GM21390 (cell line): ENCODE data around the gene ACE.

Experiments
- ATAC-seq: cut with Tn5 transposase; IDR thresholded peaks from one replicate; pipeline ENCODE4 v1.9.1; 2021; ENCODE audit not compliant: unreplicated experiment

The ACE gene

GRCh38 chr17:63514477-63514876 lies 37.6 kb downstream of the ACE start:
- ATAC-seq, result peak; percentile 23

DNA sequence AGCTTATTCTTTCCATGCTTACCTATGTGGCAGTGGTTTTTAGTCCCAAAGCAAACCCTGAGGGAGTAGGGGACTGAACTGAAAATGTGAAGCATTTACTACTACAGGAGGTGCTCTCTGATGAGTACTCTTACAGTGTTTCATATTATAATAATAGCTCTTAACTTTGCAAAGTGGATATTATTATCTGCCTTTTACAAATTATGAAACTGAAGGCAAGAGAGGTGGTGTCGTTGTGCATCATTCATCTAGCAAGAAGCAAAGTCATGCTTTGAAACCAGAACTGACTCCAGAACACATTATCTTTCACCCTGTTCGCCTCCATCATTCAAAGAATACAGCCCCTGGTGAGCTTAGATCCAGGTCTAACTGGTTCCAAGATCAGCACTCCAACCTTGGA lies 38.1 kb downstream of the ACE start:
- ATAC-seq, result peak; percentile 70

- ATAC-seq, result no peak
Measured at GRCh38 chr17:63515426-63515825, 38.6 kb downstream of the ACE start.

- ATAC-seq, result no peak
Measured at GRCh38 chr17:63516910-63517824, 40.3 kb downstream of the ACE start.

GRCh38 chr17:63517825-63518534 lies 41.1 kb downstream of the ACE start:
- ATAC-seq, result no peak

DNA sequence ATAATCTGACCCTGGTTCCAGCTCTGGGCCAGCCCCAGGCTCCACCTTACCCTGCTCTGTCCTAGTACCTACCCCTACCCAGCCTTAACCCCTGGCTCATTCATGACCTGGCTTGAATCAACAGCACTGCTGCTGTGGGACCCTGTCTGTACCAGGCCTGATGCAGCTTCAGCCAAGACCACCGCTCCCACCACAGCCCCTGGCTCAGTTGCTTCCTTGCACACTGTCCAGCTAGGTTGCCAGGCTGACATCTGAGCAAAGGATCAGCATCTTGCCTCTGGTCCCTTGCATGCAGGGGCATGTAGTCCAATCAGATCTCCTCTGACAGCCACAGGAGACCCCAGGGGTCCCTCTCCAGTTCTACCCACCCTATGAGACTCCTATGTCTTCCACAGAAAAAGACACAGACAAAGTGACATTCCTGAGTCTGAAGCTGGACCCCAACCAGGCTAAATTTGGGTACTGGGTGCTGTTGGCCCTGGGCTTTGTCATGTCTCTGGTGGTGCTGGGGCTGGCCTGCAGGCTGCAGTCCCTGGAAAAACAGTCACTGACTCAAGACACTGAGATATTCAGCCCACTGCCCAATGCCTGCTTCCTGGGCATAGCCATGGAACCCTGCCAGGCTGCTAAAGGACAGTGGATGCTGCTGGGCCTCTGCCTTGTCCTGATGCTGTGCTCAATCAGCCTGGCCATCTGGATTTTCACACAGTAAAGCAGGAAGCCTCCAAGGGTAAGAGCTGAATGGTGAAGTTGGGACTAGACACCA lies 42.4 kb downstream of the ACE start:
- no peak for ATAC-seq

GRCh38 chr17:63519972-63520882 lies 43.4 kb downstream of the ACE start:
- no peak for ATAC-seq

DNA sequence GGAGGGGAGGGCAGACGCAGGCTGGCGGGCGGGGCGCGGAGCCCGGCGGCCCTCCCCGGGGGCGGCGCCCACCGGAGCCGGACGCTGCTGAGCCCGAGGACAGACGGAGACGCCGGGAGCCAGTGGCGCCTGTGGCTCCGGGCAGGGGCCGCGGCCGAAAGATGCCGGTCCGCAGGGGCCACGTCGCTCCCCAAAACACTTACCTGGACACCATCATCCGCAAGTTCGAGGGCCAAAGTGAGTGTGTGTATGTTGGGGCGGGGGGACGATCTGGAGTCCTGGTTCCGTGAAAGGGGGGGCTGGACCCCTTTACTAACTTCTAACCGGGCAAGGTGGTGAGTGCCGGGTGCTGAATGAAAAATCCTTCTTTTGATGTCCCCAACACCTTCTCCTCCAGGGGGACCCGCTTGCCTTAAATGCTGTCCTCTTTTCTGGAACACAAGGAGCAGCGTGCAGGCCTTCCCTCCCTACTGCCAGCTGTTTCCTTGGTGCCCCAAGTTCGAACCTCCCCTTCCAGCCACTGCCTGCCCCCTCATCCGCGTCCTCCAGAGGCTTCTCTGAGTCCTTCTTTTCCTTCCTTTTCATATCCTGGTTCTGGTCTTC lies 46.5 kb downstream of the ACE start, which contains the start of gene KCNH6:
Gene KCNH6 (plus strand): TSS at position 106 of the 603 bp plus-strand sequence. CDS start 56 bp downstream, at position 162.
- ATAC-seq, result no peak

DNA sequence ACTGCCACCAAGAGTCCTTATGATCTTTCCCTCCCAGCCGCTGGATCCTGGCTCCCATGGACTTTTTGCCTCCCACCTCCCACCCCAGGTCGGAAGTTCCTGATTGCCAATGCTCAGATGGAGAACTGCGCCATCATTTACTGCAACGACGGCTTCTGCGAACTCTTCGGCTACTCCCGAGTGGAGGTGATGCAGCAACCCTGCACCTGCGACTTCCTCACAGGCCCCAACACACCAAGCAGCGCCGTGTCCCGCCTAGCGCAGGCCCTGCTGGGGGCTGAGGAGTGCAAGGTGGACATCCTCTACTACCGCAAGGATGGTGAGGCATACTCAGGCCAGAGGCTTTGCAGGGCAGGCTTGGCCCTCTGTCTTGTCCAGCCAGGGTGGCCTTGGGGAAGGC lies 47.2 kb downstream of the ACE start:
- no peak for ATAC-seq

- ATAC-seq, result no peak
Measured at GRCh38 chr17:63525190-63525946, 48.5 kb downstream of the ACE start.

- ATAC-seq, result no peak
Measured at GRCh38 chr17:63526861-63527260, 50.0 kb downstream of the ACE start.

- no peak for ATAC-seq
Measured at GRCh38 chr17:63528183-63528582, 51.3 kb downstream of the ACE start.

DNA sequence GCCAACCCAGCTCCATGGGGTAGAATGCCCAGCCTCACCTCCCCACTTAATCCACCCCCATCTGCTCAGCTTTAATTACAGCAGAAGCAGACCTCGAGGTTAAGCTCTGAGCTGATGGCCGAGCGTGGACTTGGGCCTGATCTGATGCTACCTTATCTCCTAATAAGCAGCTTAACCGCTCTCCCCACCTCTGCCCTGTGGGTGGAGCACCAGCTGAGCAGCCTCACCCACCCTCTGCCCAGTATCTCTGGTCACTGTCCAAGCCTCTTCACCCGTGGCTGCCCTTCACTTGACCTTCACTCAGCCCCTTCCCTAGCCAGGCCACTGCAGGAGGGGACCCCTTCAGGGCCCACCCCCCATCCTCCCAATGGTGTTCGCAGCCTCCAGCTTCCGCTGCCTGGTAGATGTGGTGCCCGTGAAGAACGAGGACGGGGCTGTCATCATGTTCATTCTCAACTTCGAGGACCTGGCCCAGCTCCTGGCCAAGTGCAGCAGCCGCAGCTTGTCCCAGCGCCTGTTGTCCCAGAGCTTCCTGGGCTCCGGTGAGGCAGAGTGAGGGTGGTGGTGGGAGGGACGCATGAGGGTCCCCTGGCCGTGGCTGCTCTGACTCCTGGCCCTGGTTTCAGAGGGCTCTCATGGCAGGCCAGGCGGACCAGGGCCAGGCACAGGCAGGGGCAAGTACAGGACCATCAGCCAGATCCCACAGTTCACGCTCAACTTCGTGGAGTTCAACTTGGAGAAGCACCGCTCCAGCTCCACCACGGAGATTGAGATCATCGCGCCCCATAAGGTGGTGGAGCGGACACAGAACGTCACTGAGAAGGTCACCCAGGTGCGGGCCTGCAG lies 53.1 kb downstream of the ACE start:
- ATAC-seq, result no peak

DNA sequence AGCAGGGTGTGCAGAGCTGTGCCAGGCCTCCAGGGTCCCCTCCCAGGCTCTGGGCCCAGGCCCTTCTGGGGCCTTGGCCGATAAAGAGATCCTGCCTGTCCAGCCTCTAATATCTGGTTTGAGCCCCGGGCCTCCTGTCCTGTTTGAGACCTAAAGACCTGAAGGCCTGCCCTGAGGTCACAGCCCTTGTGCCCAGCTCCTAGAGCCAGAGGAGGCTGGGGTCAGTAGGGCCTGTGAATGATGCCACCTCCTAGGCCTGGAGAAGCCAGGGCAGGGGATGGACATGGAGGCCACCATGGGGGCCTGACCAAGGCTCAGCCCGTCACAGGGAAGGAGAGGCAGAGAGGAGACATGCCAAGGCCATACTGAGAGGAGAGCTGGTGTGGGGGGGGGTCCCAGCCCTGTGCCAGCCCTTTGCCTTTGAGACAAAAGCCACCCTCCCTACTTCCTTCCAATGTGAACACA lies 53.7 kb downstream of the ACE start:
- no peak for ATAC-seq

DNA sequence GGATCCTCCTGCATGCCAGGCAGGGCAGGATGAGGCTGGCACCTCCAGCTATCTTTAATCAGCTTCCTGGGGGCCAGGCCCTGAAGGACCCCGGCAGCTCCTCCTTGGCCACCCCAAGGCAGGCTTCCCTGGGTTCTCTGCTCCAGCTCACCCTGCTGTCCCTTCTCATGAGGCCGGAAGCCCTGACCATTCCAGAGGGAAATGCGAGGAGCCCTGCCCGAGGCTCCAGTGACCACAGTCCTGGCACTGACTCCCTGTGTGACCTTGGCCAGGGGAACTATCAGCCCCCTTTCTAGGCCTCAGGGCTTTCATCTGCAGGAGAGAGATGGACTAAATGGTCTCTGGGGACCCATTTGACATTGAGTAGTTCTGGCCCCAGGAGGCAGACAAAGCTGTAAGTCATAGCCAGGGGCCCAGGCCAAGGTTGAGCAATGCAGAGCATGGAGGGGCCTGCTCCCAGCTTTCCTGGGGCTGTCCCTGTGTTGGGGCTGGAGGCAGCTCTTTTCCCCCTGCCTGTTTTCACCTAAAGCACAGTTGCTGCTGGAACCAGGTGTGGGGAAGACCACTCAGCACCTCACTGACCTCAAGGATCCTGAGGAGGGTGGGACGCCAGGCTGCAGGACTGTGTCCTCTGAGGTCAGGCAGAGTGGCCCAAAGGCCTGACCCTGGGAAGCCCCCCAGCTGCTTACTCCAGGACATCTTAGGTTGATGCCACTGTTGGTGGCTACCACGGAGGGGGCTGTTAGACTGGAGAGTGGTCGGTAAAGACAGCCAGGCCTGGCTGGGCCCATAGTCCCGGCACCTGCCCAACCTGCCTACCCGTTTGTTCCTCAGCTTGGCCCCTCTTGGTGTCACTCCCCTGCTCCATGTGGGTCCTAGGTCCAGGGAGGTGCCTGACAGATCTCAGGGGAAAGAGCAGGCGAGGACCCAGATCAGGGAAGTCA lies 54.4 kb downstream of the ACE start:
- no peak for ATAC-seq

- ATAC-seq, result no peak
Measured at GRCh38 chr17:63533433-63534077, 56.7 kb downstream of the ACE start.
